OCI-LY7 (cell line): Measurements from ENCODE around the gene DPH6. TPM values are rescaled to one million over a fixed set of nuclear protein-coding genes. Genes with fewer than 3 reads are reported as not detected.

Experiments used
- BruUV-seq: library from RNA; stranded (reverse); fragments of 400-500 nt; replicated peaks from 2 replicates; lab custom pipeline; 2021; lab: Mats Ljungman, UMichigan
- CTCF ChIA-PET: fragments of 300-600 bp; sonication (Branson Sonifier 250); formaldehyde crosslinking; loops from one replicate; lab custom pipeline; 2022; ENCODE audit warnings: antibody characterized with exemption; ENCODE audit not compliant: unreplicated experiment; lab: Charles Lee
- POLR2A ChIA-PET: fragments of 300-600 bp; sonication (Branson Sonifier 250); formaldehyde crosslinking; loops from one replicate; lab custom pipeline; 2022; ENCODE audit warnings: antibody characterized with exemption; lab: Charles Lee
- DNase-seq: peaks from one replicate; pipeline ENCODE4 v3.0.0-alpha.2; 2015; ENCODE audit warnings: low spot score
- H2AFZ ChIP-seq: fragments of 200-600 bp; sonication (generic), shearing (Covaris generic); 2 replicates; pipeline ENCODE4 v1.6.1; 2014; ENCODE audit warnings: mild to moderate bottlenecking, antibody characterized with exemption, low read length, moderate library complexity
- H3K27ac ChIP-seq: fragments of 200-600 bp; sonication (generic); 2 replicates; pipeline ENCODE4 v1.5.1; 2014; ENCODE audit warnings: mixed run types, low read depth, mild to moderate bottlenecking, moderate library complexity, low read length, inconsistent platforms; ENCODE audit not compliant: poor library complexity, severe bottlenecking
- H3K36me3 ChIP-seq: fragments of 200-600 bp; sonication (generic); 2 replicates; pipeline ENCODE4 v1.6.1; 2014; ENCODE audit warnings: mild to moderate bottlenecking, antibody characterized with exemption, low read length, moderate library complexity, mixed read lengths; ENCODE audit not compliant: insufficient read depth
- H3K4me1 ChIP-seq: fragments of 200-600 bp; sonication (generic); 2 replicates; pipeline ENCODE4 v1.5.1; 2014; ENCODE audit warnings: mild to moderate bottlenecking, low read length; ENCODE audit not compliant: insufficient read depth, poor library complexity, severe bottlenecking
- H3K4me2 ChIP-seq: fragments of 200-600 bp; sonication (generic); 2 replicates; pipeline ENCODE4 v1.6.1; 2014; ENCODE audit warnings: mild to moderate bottlenecking, low read length
- H3K4me3 ChIP-seq: fragments of 200-600 bp; sonication (generic); 2 replicates; pipeline ENCODE4 v1.5.1; 2014; ENCODE audit warnings: mild to moderate bottlenecking, low read depth, low read length; ENCODE audit not compliant: poor library complexity, severe bottlenecking
- H3K79me2 ChIP-seq: fragments of 200-600 bp; sonication (generic); 2 replicates; pipeline ENCODE4 v1.6.1; 2016; ENCODE audit warnings: low read depth, mild to moderate bottlenecking, low read length, moderate library complexity, mixed read lengths; ENCODE audit not compliant: insufficient read depth
- H3K9me2 ChIP-seq: fragments of 200-600 bp; sonication (generic); 2 replicates; pipeline ENCODE4 v1.6.1; 2016; ENCODE audit warnings: mild to moderate bottlenecking, low read length, mixed read lengths; ENCODE audit not compliant: insufficient read depth
- H3K9me3 ChIP-seq: fragments of 200-600 bp; sonication (generic); 2 replicates; pipeline ENCODE4 v1.6.1; 2014; ENCODE audit warnings: mild to moderate bottlenecking, mixed run types, low read length, mixed read lengths
- H4K20me1 ChIP-seq: fragments of 200-600 bp; sonication (generic); 2 replicates; pipeline ENCODE4 v1.6.1; 2014; ENCODE audit warnings: mild to moderate bottlenecking, antibody characterized with exemption, low read length, moderate library complexity, mixed read lengths; ENCODE audit not compliant: insufficient read depth
- CTCF ChIP-seq: fragments of 200-600 bp; sonication (generic); conservative IDR thresholded peaks from 2 replicates; pipeline ENCODE4 v1.5.1; 2014; ENCODE audit warnings: mild to moderate bottlenecking, antibody characterized with exemption, low read length, moderate library complexity, mixed read lengths
- EZH2phosphoT487 ChIP-seq: fragments of 200-600 bp; sonication (generic); IDR thresholded peaks from 2 replicates; pipeline ENCODE4 v1.6.1; 2018; ENCODE audit warnings: low read depth, borderline replicate concordance, mild to moderate bottlenecking, mixed run types, antibody characterized with exemption, low read length, moderate library complexity, mixed read lengths
- intact Hi-C: fragments of 100-400 bp; cut with micrococcal nuclease; formaldehyde crosslinking; loops from one replicate; pipeline ENCODE4 v1.10.0; 2022; ENCODE audit not compliant: unreplicated experiment
- total RNA-seq, 2 experiments: library from RNA; depleted of rRNA in 1 of 2; stranded (reverse); fragments of >200 nt in 1 of 2; shearing (Covaris generic) in 1 of 2; gene quantifications; 2 replicates each; pipeline ENCODE4 v1.2.3, GENCODE V29; 2014 to 2022

Gene DPH6
- total RNA-seq, 2 experiments from 2014 or later = 12.6 to 21.4 TPM

GRCh38 chr15:35436422-35436821, 109.5 kb downstream of the DPH6 start:
- POLR2A ChIA-PET = no interaction called here
- no peaks in the 10 kb centered on the region for H3K79me2 ChIP-seq
- no peaks in the 10 kb centered on the region for H3K9me3 ChIP-seq
- H3K4me2 ChIP-seq = no peak overlapping the region
- H3K27ac ChIP-seq = no peak overlapping the region
- intact Hi-C loops = no loop called here
- no peak overlapping the region for H2AFZ ChIP-seq
- no TSS peak for BruUV-seq
- H3K4me3 ChIP-seq = no peak overlapping the region
- H4K20me1 ChIP-seq = no peaks in the 10 kb centered on the region
- no peak for DNase-seq
- CTCF ChIA-PET = no interaction called here
- H3K4me1 ChIP-seq = no peaks in the 10 kb centered on the region
- no peaks in the 10 kb centered on the region for H3K36me3 ChIP-seq
- TF ChIP-seq EZH2phosphoT487 = no peak
- no peak for TF ChIP-seq CTCF
- H3K9me2 ChIP-seq = no peaks in the 10 kb centered on the region

- Histone ChIP-seq H3K79me2 (no peaks in the 10 kb centered on the region), H3K36me3 (no peaks in the 10 kb centered on the region), H4K20me1 (no peaks in the 10 kb centered on the region), H3K4me1 (no peaks in the 10 kb centered on the region), H3K9me3 (no peaks in the 10 kb centered on the region), H3K4me3 (no peak overlapping the region), H2AFZ (no peak overlapping the region), H3K9me2 (no peaks in the 10 kb centered on the region), H3K4me2 (no peak overlapping the region), H3K27ac (no peak overlapping the region)
- no TSS peak for BruUV-seq
- intact Hi-C loops = no loop called here
- DNase-seq = no peak
- CTCF ChIA-PET = no interaction called here
- TF ChIP-seq CTCF (no peak), EZH2phosphoT487 (no peak)
- POLR2A ChIA-PET = interaction anchor here (0.6 kb wide), 1 partner anchor 146 kb away, joined by 4 read pairs; no protein-coding TSS in a partner anchor
Observed at GRCh38 chr15:35431281-35431680, 114.7 kb downstream of the DPH6 start.

GRCh38 chr15:35430301-35430700, 115.7 kb downstream of the DPH6 start:
- TF ChIP-seq EZH2phosphoT487 (no peak), CTCF (no peak)
- no peaks in the 10 kb centered on the region for H3K79me2 ChIP-seq
- H3K4me2 ChIP-seq = no peak overlapping the region
- no peaks in the 10 kb centered on the region for H3K9me2 ChIP-seq
- DNase-seq = no peak
- H4K20me1 ChIP-seq = no peaks in the 10 kb centered on the region
- no peak overlapping the region for H2AFZ ChIP-seq
- no peak overlapping the region for H3K4me3 ChIP-seq
- CTCF ChIA-PET = no interaction called here
- BruUV-seq = no TSS peak
- H3K36me3 ChIP-seq = no peaks in the 10 kb centered on the region
- H3K9me3 ChIP-seq = no peaks in the 10 kb centered on the region
- H3K4me1 ChIP-seq = no peaks in the 10 kb centered on the region
- intact Hi-C loops = no loop called here
- POLR2A ChIA-PET = no interaction called here
- no peak overlapping the region for H3K27ac ChIP-seq
